ENCODE measurements around the gene EMX2.

GRCh38 chr10:117555863-117556262 lies 13.3 kb downstream of the EMX2 start:
- no peak for TF ChIP-seq CTCF (IDR thresholded peaks at IDR 0.05 in 2 of 3, conservative IDR thresholded peaks at IDR 0.05 in 1 of 3; ENCODE audit: control insufficient read depth in 2 of 3, extremely low read depth in 1 of 3, insufficient read depth in 1 of 3, low read depth in 3 of 3, low read length in 3 of 3)
- no peak for TF ChIP-seq MEF2A (IDR thresholded peaks at IDR 0.05; ENCODE audit: insufficient read depth, low read depth, low read length)
- TF ChIP-seq SUZ12 (IDR thresholded peaks at IDR 0.05; ENCODE audit: unreplicated experiment) = no peak
- no peak for TF ChIP-seq BMI1 (IDR thresholded peaks at IDR 0.05; ENCODE audit: borderline replicate concordance)
- no peak for TF ChIP-seq SRF (IDR thresholded peaks at IDR 0.05; ENCODE audit: low read depth in 2 of 2, low read length in 2 of 2)

Measured in GM12878 (cell line).